Neuronal stem cell (in vitro differentiated cells): ENCODE data around the gene SLC38A7.

Experiments
- DNase-seq: peaks from one replicate; pipeline ENCODE4 v3.0.0-alpha.2; 2013; ENCODE audit warnings: low spot score
- H2AFZ ChIP-seq: one replicate; pipeline ENCODE4 v1.6.1; 2013; ENCODE audit warnings: mild to moderate bottlenecking, low read length, inconsistent platforms
- H2AK5ac ChIP-seq: 2 replicates; pipeline ENCODE4 v1.6.1; 2013; ENCODE audit warnings: low read depth, mild to moderate bottlenecking, inconsistent platforms, low read length, moderate library complexity, mixed read lengths
- H2BK120ac ChIP-seq: 2 replicates; pipeline ENCODE4 v1.6.1; 2013; ENCODE audit warnings: low read depth, mild to moderate bottlenecking, inconsistent platforms, low read length, moderate library complexity, mixed read lengths
- H2BK12ac ChIP-seq: one replicate; pipeline ENCODE4 v1.6.1; 2013; ENCODE audit warnings: low read length, inconsistent platforms
- H2BK15ac ChIP-seq: 2 replicates; pipeline ENCODE4 v1.6.1; 2013; ENCODE audit warnings: mild to moderate bottlenecking, low read length, inconsistent platforms, mixed read lengths
- H2BK5ac ChIP-seq: one replicate; pipeline ENCODE4 v1.6.1; 2013; ENCODE audit warnings: inconsistent platforms, mild to moderate bottlenecking, low read length, moderate library complexity
- H3K14ac ChIP-seq: one replicate; pipeline ENCODE4 v1.6.1; 2013; ENCODE audit warnings: low read length, inconsistent platforms
- H3K18ac ChIP-seq: 2 replicates; pipeline ENCODE4 v1.6.1; 2013; ENCODE audit warnings: low read length, inconsistent platforms
- H3K23ac ChIP-seq: 2 replicates; pipeline ENCODE4 v1.6.1; 2013; ENCODE audit warnings: low read depth, mild to moderate bottlenecking, mixed read lengths, low read length, inconsistent platforms; ENCODE audit not compliant: poor library complexity
- H3K27ac ChIP-seq: replicated peaks from 3 replicates; pipeline ENCODE4 v1.5.1; 2013; ENCODE audit warnings: low read length, inconsistent platforms
- H3K27me3 ChIP-seq, 3 experiments: 2 replicates each; pipeline ENCODE4 v1.6.1; 2013; ENCODE audit warnings: low read length in 3 of 3, mild to moderate bottlenecking in 2 of 3, inconsistent platforms in 1 of 3, low read depth in 1 of 3, mixed read lengths in 1 of 3, moderate library complexity in 1 of 3; ENCODE audit not compliant: control insufficient read depth in 3 of 3, insufficient read depth in 3 of 3
- H3K36me3 ChIP-seq, 2 donors: replicated peaks in 1 of 2; 2 replicates each; pipeline ENCODE4 v1.6.1; 2013; ENCODE audit warnings: low read length in 2 of 2; ENCODE audit not compliant: control insufficient read depth in 2 of 2, insufficient read depth in 2 of 2
- H3K4ac ChIP-seq: 2 replicates; pipeline ENCODE4 v1.6.1; 2013; ENCODE audit warnings: inconsistent platforms, mild to moderate bottlenecking, low read length, moderate library complexity
- H3K4me1 ChIP-seq, 2 donors: 1 replicate in 1 of 2; 2 replicates in 1 of 2; pipeline ENCODE4 v1.6.1; 2013; ENCODE audit warnings: low read length in 2 of 2, low read depth in 1 of 2; ENCODE audit not compliant: control insufficient read depth in 2 of 2, insufficient read depth in 1 of 2
- H3K4me2 ChIP-seq: one replicate; pipeline ENCODE4 v1.6.1; 2013; ENCODE audit warnings: mild to moderate bottlenecking, low read length, inconsistent platforms; ENCODE audit not compliant: insufficient read depth, poor library complexity, severe bottlenecking
- H3K4me3 ChIP-seq, 2 donors: 2 replicates each; pipeline ENCODE4 v1.5.1; 2013; ENCODE audit warnings: low read length in 2 of 2, mild to moderate bottlenecking in 2 of 2, inconsistent platforms in 1 of 2, moderate library complexity in 1 of 2
- H3K79me1 ChIP-seq: one replicate; pipeline ENCODE4 v1.6.1; 2013; ENCODE audit warnings: low read depth, mild to moderate bottlenecking, inconsistent platforms, low read length, moderate library complexity
- H3K9ac ChIP-seq: one replicate; pipeline ENCODE4 v1.6.1; 2013; ENCODE audit warnings: mild to moderate bottlenecking, low read depth, low read length, inconsistent platforms; ENCODE audit not compliant: poor library complexity
- H3K9me3 ChIP-seq, 2 donors: replicated peaks in 1 of 2; 2 replicates each; pipeline versions ENCODE3 to v1.6.1; 2013; ENCODE audit warnings: low read length in 2 of 2, mild to moderate bottlenecking in 2 of 2, inconsistent platforms in 1 of 2, low read depth in 1 of 2, mixed read lengths in 1 of 2, moderate library complexity in 1 of 2; ENCODE audit not compliant: control insufficient read depth in 2 of 2, insufficient read depth in 1 of 2
- H4K8ac ChIP-seq: one replicate; pipeline ENCODE4 v1.6.1; 2013; ENCODE audit warnings: low read depth, mild to moderate bottlenecking, inconsistent platforms, low read length, moderate library complexity
- H4K91ac ChIP-seq: one replicate; pipeline ENCODE4 v1.6.1; 2013; ENCODE audit warnings: low read length, low read depth, mild to moderate bottlenecking, inconsistent platforms; ENCODE audit not compliant: poor library complexity
- WGBS, 2 donors: extraction: QIAGEN DNeasy Blood & Tissue Kit; methylation state at CpG; one replicate each; pipeline ENCODE4 v1.1.7; 2013; ENCODE audit warnings: missing lambda C conversion rate in 2 of 2, mixed read lengths in 1 of 2; ENCODE audit not compliant: insufficient read length in 2 of 2, insufficient replicate concordance in 1 of 2; ENCODE audit errors: extremely low coverage in 2 of 2; 5-methylcytosine and 5-hydroxymethylcytosine counted together

The SLC38A7 gene

GRCh38 chr16:58635502-58635901 is 49.1 kb downstream of the SLC38A7 start:
- Histone ChIP-seq H2BK120ac (no peak overlapping the region), H3K4ac (no peak overlapping the region), H3K27me3 (peaks cover 0 to 6% (median 0%) of the 10 kb centered on the region in 3 experiments), H3K36me3 (no peaks in the 10 kb centered on the region), H2AFZ (no peak overlapping the region), H2BK12ac (no peak overlapping the region), H3K4me2 (no peak overlapping the region), H3K4me3 (no peak overlapping the region), H4K8ac (no peak overlapping the region), H3K9ac (no peak overlapping the region), H3K4me1 (no peaks in the 10 kb centered on the region), H3K18ac (no peak overlapping the region), H2BK15ac (no peak overlapping the region), H3K79me1 (no peaks in the 10 kb centered on the region), H3K23ac (no peak overlapping the region), H3K14ac (no peak overlapping the region), H2AK5ac (no peak overlapping the region), H4K91ac (no peak overlapping the region), H3K27ac (no peak overlapping the region), H2BK5ac (no peak overlapping the region), H3K9me3 (no peaks in the 10 kb centered on the region)
- no peak for DNase-seq
- no CpG with 5 or more reads among the region's 4 CpGs for WGBS, 2 donors

GRCh38 chr16:58634265-58634802 is 50.2 kb downstream of the SLC38A7 start:
- no peak overlapping the region for H2BK120ac ChIP-seq
- no peaks in the 10 kb centered on the region for H3K79me1 ChIP-seq
- no CpG with 5 or more reads among the region's 3 CpGs for WGBS, 2 donors
- H3K27me3 ChIP-seq: peaks cover 0 to 6% (median 0%) of the 10 kb centered on the region in 3 experiments
- peaks cover 0 to under 1% of the 10 kb centered on the region in 2 donors for H3K4me1 ChIP-seq
- no peak overlapping the region for H3K9ac ChIP-seq
- H3K4ac ChIP-seq: no peak overlapping the region
- H2BK15ac ChIP-seq: no peak overlapping the region
- H3K36me3 ChIP-seq: no peaks in the 10 kb centered on the region
- H3K4me2 ChIP-seq: no peak overlapping the region
- no peak overlapping the region for H3K14ac ChIP-seq
- H3K27ac ChIP-seq: no peak overlapping the region
- no peak for DNase-seq
- no peak overlapping the region for H2BK12ac ChIP-seq
- no peak overlapping the region for H4K8ac ChIP-seq
- H2AFZ ChIP-seq: no peak overlapping the region
- H3K4me3 ChIP-seq: no peak overlapping the region
- no peak overlapping the region for H3K23ac ChIP-seq
- H3K18ac ChIP-seq: no peak overlapping the region
- H2AK5ac ChIP-seq: no peak overlapping the region
- H2BK5ac ChIP-seq: no peak overlapping the region
- H4K91ac ChIP-seq: no peak overlapping the region
- no peaks in the 10 kb centered on the region for H3K9me3 ChIP-seq

- Histone ChIP-seq H4K8ac (peak within 1 kb of the TSS; percentile 72), H3K23ac (peak within 1 kb of the TSS; percentile 99), H3K9ac (peak within 1 kb of the TSS; percentile 99), H2BK120ac (peak within 1 kb of the TSS; percentile 98), H3K4ac (peak within 1 kb of the TSS; percentile 100), H2BK5ac (peak within 1 kb of the TSS; percentile 99), H3K4me2 (peak within 1 kb of the TSS; percentile 89), H3K36me3 (peaks cover 0 to 22% of the 10 kb centered on the region in 2 donors), H3K4me3 (peak within 1 kb of the TSS; percentile 80 to 93), H2BK15ac (peak within 1 kb of the TSS; percentile 94), H3K27me3 (no peaks in the 10 kb centered on the region), H2AFZ (peak within 1 kb of the TSS; percentile 85), H3K18ac (peak within 1 kb of the TSS; percentile 98), H3K79me1 (peaks cover 4% of the 10 kb centered on the region), H3K9me3 (no peaks in the 10 kb centered on the region), H3K27ac (peak within 1 kb of the TSS; percentile 87), H2AK5ac (peak within 1 kb of the TSS; percentile 99), H3K14ac (peak within 1 kb of the TSS; percentile 84), H4K91ac (no peak within 1 kb of the TSS), H3K4me1 (peaks cover 0 to 8% of the 10 kb centered on the region in 2 donors), H2BK12ac (no peak within 1 kb of the TSS)
- WGBS, 2 donors: no CpG with 5 or more reads among the region's 61 CpGs
- DNase-seq: peak; percentile 99
Observed at GRCh38 chr16:58629733-58630640, 54.6 kb downstream of the SLC38A7 start, which contains the start of gene CNOT1. TSS of gene CNOT1 (minus strand) at chr16:58629826. CDS start at chr16:58599337, 30,489 bp downstream.
